ENCODE data around the gene CNTNAP5. TPM values are rescaled to one million over a fixed set of nuclear protein-coding genes. Genes with fewer than 3 reads are reported as not detected.

The CNTNAP5 gene
- total RNA-seq, 1 experiment from 2014 or later = not detected

DNA sequence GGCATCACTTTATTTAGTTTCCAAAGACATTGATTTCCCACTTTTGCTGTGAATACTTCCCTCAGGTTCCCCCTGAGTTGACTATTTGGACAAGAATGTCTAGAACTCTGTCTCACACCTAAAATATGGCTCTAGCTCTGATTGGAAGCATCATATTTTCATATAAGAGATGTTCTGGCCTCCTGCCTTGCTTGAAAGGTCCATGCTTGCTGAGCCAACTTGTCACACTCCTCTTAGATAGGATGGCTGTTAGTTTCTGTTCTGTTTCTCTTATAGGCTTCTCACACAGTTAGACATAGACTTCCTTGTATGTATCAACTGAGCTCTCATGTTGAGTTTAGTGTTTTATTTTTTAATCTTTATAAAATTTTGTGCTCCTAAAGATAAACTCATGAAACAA, 87.1 kb downstream of the CNTNAP5 start:
- CTCF ChIA-PET = interaction anchor here (0.6 to 0.7 kb wide), 2 partner anchors 16 to 1715 kb away, joined by 3 read pairs; no protein-coding TSS in a partner anchor
- POLR2A ChIA-PET = interaction anchor here (1.2 kb wide), 2 partner anchors 10 to 201 kb away, joined by 3 read pairs; no protein-coding TSS in a partner anchor
- intact Hi-C loops (cut with micrococcal nuclease) = loop anchor here (10.0 kb wide), 1 partner anchor 143 kb away; no protein-coding TSS in a partner anchor
- no peak for DNase-seq (ENCODE audit: unreplicated experiment)
- Mint-ChIP-seq H3K27ac (ENCODE audit: low read depth, unreplicated experiment) (no peak overlapping the region), H3K27me3 (ENCODE audit: insufficient read depth, unreplicated experiment) (no peaks in the 10 kb centered on the region), H3K9me3 (ENCODE audit: unreplicated experiment) (no peaks in the 10 kb centered on the region), H3K4me1 (ENCODE audit: insufficient read depth, unreplicated experiment) (no peaks in the 10 kb centered on the region), H3K4me3 (ENCODE audit: unreplicated experiment) (no peak overlapping the region), H3K36me3 (ENCODE audit: insufficient read depth, unreplicated experiment) (no peaks in the 10 kb centered on the region)
- no peak for TF ChIP-seq CTCF (IDR thresholded peaks at IDR 0.05; ENCODE audit: unreplicated experiment)
- BruUV-seq (replicated peaks) = no TSS peak

GRCh38 chr2:124112966-124113365, 87.9 kb downstream of the CNTNAP5 start:
- no peak for TF ChIP-seq CTCF (IDR thresholded peaks at IDR 0.05; ENCODE audit: unreplicated experiment)
- ChIA-PET POLR2A (interaction anchor here (0.5 to 1.2 kb wide), 3 partner anchors 10 to 200 kb away, joined by 3 read pairs; no protein-coding TSS in a partner anchor), CTCF (interaction anchor here (0.7 kb wide), 1 partner anchor 17 kb away, joined by 3 read pairs; no protein-coding TSS in a partner anchor)
- BruUV-seq (replicated peaks) = no TSS peak
- Mint-ChIP-seq H3K27ac (ENCODE audit: low read depth, unreplicated experiment) (no peak overlapping the region), H3K36me3 (ENCODE audit: insufficient read depth, unreplicated experiment) (no peaks in the 10 kb centered on the region), H3K9me3 (ENCODE audit: unreplicated experiment) (no peaks in the 10 kb centered on the region), H3K27me3 (ENCODE audit: insufficient read depth, unreplicated experiment) (no peaks in the 10 kb centered on the region), H3K4me3 (ENCODE audit: unreplicated experiment) (no peak overlapping the region), H3K4me1 (ENCODE audit: insufficient read depth, unreplicated experiment) (no peaks in the 10 kb centered on the region)
- peak; percentile 72 for DNase-seq (ENCODE audit: unreplicated experiment)
- intact Hi-C loops (cut with micrococcal nuclease) = loop anchor here (10.0 kb wide), 1 partner anchor 142 kb away; no protein-coding TSS in a partner anchor

GRCh38 chr2:124120246-124120645, 95.2 kb downstream of the CNTNAP5 start:
- DNase-seq (ENCODE audit: unreplicated experiment) = no peak
- Mint-ChIP-seq H3K9me3 (ENCODE audit: unreplicated experiment) (peaks cover 8% of the 10 kb centered on the region), H3K27me3 (ENCODE audit: insufficient read depth, unreplicated experiment) (no peaks in the 10 kb centered on the region), H3K36me3 (ENCODE audit: insufficient read depth, unreplicated experiment) (no peaks in the 10 kb centered on the region), H3K27ac (ENCODE audit: low read depth, unreplicated experiment) (no peak overlapping the region), H3K4me3 (ENCODE audit: unreplicated experiment) (no peak overlapping the region), H3K4me1 (ENCODE audit: insufficient read depth, unreplicated experiment) (no peaks in the 10 kb centered on the region)
- POLR2A ChIA-PET = no interaction called here
- intact Hi-C loops (cut with micrococcal nuclease) = no loop called here
- BruUV-seq (replicated peaks) = no TSS peak
- no peak for TF ChIP-seq CTCF (IDR thresholded peaks at IDR 0.05; ENCODE audit: unreplicated experiment)
- CTCF ChIA-PET = no interaction called here

- no peak overlapping the region for H3K4me3 Mint-ChIP-seq (ENCODE audit: unreplicated experiment)
- peaks cover 8% of the 10 kb centered on the region for H3K9me3 Mint-ChIP-seq (ENCODE audit: unreplicated experiment)
- H3K36me3 Mint-ChIP-seq (ENCODE audit: insufficient read depth, unreplicated experiment) = no peaks in the 10 kb centered on the region
- CTCF ChIA-PET = no interaction called here
- no peak for TF ChIP-seq CTCF (IDR thresholded peaks at IDR 0.05; ENCODE audit: unreplicated experiment)
- no peaks in the 10 kb centered on the region for H3K4me1 Mint-ChIP-seq (ENCODE audit: insufficient read depth, unreplicated experiment)
- POLR2A ChIA-PET = no interaction called here
- no peak for DNase-seq (ENCODE audit: unreplicated experiment)
- no peak overlapping the region for H3K27ac Mint-ChIP-seq (ENCODE audit: low read depth, unreplicated experiment)
- intact Hi-C loops (cut with micrococcal nuclease) = no loop called here
- BruUV-seq (replicated peaks) = no TSS peak
- H3K27me3 Mint-ChIP-seq (ENCODE audit: insufficient read depth, unreplicated experiment) = no peaks in the 10 kb centered on the region
Observed at GRCh38 chr2:124121106-124121505, 96.0 kb downstream of the CNTNAP5 start.
